NK-92 (cell line): ENCODE data around the gene TBC1D3B.
"Not testable (repeated sequence)": the region's sequence is repeated elsewhere in the genome, so short reads cannot be mapped to it uniquely, and the experiment has no call there.

Source experiments
- DNase-seq: peaks from one replicate; lab custom pipeline; 2025; ENCODE audit not compliant: unreplicated experiment; lab: John Stamatoyannopoulos, UW

The TBC1D3B gene

DNA sequence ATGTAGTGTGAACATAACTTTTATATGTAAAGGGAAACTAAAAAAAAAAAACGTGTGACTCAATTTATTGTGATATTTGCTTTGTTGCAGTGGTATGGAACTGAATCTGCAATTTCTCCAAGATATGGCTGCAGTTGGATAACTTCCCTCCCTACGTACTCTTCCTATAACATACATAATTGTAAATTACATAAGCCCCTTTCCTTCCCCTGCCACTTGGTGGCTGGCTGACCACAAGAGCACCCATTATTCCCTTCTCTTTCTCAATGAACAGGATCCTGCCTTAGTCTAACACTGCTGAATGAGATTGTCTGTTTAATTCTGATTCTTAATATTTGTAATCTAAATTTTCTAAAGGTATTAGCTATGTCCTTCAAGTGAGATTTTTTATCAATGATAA is 45.0 kb downstream of the TBC1D3B start:
- no peak for DNase-seq

DNA sequence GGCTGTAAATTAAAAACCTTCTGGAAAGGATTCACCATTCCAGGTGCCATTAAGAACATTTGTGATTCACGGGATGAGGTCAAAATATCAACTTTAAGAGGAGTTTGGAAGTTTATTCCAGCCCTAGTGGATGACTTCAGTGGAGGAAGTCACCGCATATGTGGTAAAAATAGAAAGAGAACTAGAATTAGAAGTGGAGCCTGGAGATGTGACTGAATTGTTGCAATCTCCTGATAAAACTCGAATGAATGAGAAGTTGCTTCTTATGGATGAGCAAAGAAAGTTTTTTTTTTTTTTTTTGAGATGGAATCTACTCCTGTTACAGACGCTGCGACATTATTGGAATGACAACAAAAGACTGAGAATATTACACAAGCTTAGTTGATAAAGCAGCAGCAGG is 46.1 kb downstream of the TBC1D3B start:
- no peak for DNase-seq

DNA sequence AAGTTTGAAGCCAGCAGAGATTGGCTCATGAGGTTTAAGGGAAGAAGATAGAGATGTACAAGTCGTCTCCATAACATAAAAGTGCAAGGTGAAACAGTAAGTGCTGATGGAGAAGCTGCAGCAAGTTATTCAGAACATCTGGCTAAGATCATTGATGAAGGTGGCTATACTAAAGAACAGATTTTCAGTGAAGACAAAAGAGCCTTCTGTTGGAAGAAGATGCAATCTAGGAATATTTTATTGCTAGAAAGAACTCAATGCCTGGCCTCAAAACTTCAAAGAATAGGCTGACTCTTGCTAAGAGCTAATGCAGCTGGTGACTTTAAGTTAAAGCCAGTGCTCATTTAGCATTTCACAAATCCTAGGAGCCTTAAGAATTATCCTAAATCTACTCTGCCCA is 46.8 kb downstream of the TBC1D3B start:
- no peak for DNase-seq

DNA sequence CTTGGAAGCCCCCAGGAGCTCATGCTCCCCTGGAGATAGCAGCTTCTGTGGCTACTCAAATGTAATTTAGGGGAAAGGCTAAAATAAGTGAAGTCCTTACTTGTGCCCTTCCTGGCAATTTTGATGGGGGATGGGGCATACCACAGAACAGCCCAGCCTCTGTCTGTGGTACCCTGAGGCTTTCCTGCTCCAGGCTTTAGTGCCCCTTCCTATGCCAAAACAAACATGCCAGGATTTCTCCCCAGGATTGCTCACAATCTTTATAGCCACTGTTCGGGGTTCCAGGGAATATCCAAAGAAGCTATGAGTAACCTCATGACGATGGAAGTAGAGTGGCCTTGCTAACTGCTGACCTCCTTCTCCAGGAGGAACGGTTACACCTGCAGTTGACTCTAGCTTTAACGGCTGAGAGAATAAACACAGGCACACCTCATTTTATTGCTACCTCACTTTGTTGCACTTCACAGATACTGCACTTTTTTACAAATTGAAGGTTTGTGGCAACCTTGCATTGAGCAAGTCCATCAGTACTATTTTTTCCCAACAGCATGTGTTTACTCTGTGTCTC is 47.9 kb downstream of the TBC1D3B start:
- DNase-seq, result no peak

DNA sequence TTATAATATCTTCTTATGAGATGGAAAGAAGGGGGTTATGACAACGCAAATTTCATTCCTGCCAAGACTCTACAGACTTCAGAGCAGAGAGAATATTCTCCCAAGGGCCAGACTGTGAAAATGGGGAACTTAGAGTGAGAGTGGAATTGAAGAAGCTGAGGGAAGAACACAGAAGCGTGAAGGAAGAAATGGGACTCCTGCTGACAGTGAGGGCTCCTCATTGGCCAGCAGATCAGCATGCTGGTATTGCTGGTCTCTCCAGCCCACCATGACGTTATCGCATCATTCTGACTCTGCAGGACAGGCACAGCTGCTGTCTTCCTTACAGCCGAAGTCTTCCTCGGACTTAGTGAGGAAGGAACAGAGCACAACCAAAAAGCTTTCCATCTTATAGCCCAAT is 48.5 kb downstream of the TBC1D3B start:
- DNase-seq, result no peak

DNA sequence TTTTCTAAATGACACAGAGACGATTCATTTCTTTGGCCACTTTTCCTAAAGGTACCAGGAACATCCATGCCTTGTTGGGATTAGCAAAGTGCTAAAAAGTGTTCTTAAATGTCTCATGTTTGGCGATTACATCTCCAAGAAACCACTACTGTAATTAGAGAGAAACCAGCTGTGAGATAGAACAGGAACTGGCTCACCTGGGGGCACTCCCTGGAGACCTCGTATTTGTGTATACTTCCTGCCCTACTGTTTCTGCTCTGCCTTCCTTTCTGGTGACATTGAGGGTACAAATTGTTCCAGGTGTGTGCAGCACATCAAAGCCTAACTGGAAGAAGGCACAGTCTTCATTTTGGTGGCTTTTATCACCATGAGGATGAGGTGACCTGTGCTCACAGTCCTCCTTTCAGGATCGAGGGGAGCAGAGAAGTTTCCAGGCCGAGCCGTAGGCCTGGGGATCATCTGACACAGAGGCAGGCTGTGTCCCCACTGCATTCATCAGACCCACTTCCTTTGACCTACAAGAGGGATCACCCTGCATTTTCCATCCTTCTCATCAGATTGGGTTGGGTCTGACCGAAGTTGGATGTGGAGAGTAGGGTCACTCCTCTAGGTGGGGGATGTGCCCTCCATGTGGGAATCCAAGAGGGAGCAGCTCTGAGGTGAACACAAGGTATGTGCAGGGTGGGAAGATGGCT is 49.1 kb downstream of the TBC1D3B start:
- no peak for DNase-seq

DNA sequence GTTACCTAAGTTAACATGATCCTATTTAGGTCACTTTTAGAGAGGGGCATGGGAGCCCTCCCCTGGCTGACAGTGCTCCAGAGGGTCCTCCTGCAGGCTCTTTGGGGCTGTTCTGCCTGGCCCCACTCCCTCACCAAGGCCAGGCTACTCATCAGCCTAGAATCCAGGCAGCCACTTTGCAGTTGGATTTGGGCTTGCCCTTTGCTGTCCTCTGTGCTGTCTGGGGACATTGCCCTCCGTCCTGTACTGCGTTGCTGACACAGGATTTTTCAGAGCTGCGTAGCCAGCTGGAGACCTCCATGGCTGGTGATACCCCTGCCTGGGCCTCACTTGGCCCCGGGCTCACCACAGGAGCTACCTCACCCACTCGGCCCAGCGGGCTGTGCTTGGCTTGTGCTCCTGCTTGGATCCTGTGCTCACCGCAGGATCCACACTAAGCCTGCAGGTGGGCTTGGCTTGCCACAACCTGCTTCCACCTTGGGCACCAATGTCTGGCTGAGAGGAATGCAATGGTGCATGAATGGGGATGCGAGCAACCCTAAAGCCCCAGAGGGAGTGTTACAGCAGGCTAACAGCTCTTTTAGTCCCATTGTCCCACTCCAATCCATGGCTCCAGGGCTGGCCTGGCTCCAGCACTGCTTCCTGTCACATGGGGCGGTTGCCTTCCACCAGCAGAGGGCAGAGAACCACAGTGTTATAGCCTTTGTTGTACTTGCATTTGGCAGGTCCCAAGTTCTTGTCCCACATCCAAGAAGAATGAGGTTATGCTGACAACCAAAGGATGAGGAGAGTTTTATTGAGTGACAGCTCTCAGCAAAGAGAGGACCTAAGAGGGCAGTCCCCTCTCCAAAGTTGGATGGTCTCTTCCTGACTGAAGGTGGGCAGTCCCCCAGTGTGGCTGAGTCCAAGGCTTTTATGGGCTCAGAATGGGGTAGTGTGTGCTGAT is 51.3 kb downstream of the TBC1D3B start:
- no peak for DNase-seq

DNA sequence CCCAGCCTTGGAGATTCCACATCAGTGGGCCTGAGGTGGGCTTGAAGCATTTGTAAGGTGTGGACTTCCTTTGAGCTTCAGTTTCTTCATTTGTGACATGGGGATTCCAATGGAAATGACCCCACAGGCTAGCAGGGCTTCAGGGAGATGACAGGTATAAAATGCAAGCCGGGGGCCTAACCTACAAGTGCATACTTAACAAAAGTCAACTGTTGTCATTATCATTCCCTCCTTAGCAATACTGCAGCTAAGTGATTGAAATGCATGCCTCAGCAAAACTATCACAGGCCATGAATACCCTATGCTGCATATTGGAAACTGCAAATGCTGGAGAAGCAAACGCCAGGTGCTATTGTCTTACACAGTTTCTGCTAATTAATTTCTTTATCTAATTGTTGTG is 53.0 kb downstream of the TBC1D3B start:
- no peak for DNase-seq

DNA sequence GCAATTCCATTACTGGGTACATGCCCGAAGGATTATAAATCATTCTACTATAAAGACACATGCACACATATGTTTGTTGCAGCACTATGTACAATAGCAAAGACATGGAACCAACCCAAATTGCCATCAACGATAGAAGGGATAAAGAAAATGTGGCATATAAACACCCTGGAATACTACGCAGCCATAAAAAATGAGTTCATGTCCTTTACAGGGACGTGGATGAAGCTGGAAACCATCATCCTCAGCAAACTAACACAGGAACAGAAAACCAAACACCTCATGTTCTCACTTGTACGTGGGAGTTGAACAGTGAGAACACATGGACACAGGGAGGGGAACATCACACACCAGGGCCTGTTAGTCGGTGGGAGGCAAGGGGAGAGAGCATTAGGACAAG is 55.3 kb downstream of the TBC1D3B start:
- DNase-seq, result not testable (repeated sequence)

DNA sequence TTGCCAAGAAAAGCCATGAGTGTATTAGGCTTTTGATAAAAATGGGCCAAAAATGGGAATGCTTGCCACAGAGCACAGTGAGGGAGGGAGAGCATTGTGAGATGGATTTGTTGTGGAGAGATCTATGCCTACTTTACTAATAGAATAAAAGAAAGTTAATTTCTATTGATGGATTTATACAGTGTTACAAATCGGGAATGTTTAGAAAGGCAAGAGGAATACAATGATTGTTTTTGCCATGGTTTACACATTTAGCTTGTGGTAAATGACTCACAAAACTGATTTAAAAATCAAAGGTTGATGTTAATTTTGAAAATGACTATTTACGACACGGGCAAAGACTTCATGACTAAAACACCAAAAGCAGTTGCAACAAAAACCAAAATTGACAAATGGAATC is 56.2 kb downstream of the TBC1D3B start:
- DNase-seq, result no peak

DNA sequence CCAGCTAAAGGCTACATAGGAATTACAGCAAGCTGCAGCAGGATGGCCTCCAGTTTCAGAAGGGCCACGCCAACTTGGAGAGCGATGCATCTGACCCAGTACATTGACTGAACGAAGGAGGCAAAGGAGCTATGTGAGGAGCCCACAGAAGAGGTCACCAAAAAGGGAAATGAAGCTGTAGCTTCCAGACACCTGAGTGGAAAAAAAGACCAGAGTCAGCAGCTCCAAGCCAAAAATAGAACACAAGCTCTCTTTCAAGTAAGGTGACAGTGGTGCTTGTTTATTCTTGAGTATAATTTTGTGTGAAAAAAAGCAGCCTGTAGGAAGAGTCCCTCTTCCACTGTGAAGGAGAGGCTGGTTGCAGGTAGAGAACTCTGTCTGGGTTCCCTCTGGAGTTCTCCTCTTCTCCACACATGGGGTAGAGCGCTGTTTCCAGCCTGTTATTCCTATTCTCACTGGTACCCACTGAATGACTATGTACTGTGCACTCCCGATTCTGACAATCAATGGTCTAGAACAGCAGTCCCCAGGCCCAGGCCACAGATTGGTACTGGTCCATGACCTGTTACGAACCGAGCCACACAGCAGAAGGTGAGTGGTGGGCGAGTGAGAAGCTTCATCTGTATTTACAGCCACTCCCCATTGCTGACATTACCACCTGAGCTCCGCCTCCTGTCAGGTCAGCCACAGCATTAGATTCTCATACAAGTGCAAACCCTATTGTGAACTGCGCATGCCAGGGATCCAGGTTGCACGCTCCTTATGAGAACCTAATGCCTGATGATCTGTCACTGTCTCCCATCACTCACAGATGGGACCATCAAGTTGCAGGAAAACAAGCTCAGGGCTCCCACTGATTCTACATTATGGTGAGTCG is 57.7 kb downstream of the TBC1D3B start:
- DNase-seq, result no peak

DNA sequence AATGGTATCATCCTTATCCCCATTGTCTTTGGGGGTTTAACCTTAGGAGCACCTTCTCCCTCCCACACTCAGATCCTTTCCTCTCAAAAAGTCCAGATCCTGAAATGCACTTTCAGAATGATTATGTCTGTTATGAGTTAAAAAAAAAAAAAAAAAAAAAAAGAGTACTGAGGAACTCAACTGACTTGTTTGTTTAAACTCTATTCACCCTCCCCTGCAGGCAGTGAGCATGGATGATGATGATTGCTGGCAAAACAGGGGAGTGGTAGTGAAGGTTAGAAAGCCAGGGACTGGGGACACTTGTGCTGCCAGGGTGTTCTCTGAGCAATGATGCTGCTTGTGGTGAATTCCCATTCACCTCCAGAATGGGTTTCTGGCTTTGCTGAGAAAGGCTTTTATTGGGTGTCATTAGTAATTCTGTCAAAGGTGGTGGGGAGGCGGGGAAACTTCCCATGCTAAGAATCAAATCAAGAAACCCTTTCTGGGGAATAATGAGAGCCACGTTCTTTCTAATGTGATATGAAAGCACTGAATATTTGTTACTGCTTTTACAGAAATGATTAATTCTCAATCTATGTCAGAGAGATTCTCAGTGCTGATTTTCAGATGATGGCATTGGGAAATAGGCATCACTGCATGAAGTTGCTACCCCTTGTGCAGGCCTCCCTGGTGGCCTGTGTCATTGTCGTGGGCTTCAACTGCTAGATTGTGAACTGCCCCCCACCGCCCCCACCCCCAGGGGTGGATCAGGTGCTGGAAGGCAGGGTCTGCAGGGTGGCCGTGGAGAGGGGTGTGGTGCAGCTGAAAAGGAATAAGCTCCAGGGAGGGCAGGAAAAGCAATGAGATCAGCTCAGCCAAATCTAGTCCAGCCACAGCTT is 58.7 kb downstream of the TBC1D3B start:
- no peak for DNase-seq
